ENCODE measurements around the gene IGFBP2.

DNA sequence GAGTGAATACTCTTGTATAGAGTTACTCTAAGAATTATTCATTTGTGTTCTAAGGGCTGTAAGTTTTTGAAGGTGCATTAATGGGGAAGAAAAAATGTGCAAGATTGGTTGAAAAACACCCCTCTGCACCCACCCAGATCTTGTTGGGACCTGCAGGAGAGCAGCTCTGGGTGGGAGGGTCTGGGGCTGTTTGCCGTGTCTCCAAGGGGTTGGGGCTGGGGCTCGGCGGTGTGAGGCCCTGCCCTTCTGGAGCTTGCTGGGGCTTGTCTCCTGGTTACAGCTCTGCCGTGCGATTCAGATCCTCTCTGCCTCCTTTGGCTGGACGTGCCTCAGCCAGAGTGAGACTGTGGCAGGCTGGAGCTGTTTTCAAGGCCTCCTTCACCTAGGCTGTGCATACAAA, 26.1 kb downstream of the IGFBP2 start:
- TF ChIP-seq, protein P1, sequence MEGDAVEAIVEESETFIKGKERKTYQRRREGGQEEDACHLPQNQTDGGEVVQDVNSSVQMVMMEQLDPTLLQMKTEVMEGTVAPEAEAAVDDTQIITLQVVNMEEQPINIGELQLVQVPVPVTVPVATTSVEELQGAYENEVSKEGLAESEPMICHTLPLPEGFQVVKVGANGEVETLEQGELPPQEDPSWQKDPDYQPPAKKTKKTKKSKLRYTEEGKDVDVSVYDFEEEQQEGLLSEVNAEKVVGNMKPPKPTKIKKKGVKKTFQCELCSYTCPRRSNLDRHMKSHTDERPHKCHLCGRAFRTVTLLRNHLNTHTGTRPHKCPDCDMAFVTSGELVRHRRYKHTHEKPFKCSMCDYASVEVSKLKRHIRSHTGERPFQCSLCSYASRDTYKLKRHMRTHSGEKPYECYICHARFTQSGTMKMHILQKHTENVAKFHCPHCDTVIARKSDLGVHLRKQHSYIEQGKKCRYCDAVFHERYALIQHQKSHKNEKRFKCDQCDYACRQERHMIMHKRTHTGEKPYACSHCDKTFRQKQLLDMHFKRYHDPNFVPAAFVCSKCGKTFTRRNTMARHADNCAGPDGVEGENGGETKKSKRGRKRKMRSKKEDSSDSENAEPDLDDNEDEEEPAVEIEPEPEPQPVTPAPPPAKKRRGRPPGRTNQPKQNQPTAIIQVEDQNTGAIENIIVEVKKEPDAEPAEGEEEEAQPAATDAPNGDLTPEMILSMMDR (IDR thresholded peaks at IDR 0.05), result no peak
- no peak for TF ChIP-seq POLR2A (IDR thresholded peaks at IDR 0.05)

Measured in uterus (tissue), 2 donors.